Measurements from ENCODE around the gene DBNDD1.
A peak's percentile ranks its signal among the peaks of the same experiment; 100 is the strongest.
"Not testable (repeated sequence)": the region's sequence is repeated elsewhere in the genome, so short reads cannot be mapped to it uniquely, and the experiment has no call there.

The DBNDD1 gene

GRCh38 chr16:89987169-89987568 lies 32.1 kb downstream of the DBNDD1 start:
- DNase-seq (ENCODE audit: low spot score): no peak

- DNase-seq (ENCODE audit: low spot score): no peak
These were observed 32.7 kb downstream of the DBNDD1 start for GRCh38 chr16:89986600-89986999.

- no peak for DNase-seq (ENCODE audit: low spot score)
These were observed 34.0 kb downstream of the DBNDD1 start for GRCh38 chr16:89985219-89985618.

- no peak for DNase-seq (ENCODE audit: low spot score)
These were observed 35.0 kb downstream of the DBNDD1 start for GRCh38 chr16:89984216-89984615.

- no peak for DNase-seq (ENCODE audit: low spot score)
These were observed 35.7 kb downstream of the DBNDD1 start for GRCh38 chr16:89983536-89983935.

- DNase-seq (ENCODE audit: low spot score): no peak
These were observed 36.9 kb downstream of the DBNDD1 start for GRCh38 chr16:89982318-89982717.

GRCh38 chr16:89981414-89981813 lies 37.8 kb downstream of the DBNDD1 start:
- DNase-seq (ENCODE audit: low spot score): peak; percentile 85

- DNase-seq (ENCODE audit: low spot score): no peak
These were observed 44.4 kb downstream of the DBNDD1 start for GRCh38 chr16:89974870-89975269.

GRCh38 chr16:89973654-89974335 lies 45.5 kb downstream of the DBNDD1 start:
- no peak for DNase-seq (ENCODE audit: low spot score)

- DNase-seq (ENCODE audit: low spot score): no peak
These were observed 46.0 kb downstream of the DBNDD1 start for GRCh38 chr16:89973235-89973634.

GRCh38 chr16:89972244-89973234 lies 46.7 kb downstream of the DBNDD1 start:
- peak; percentile 95 for DNase-seq (ENCODE audit: low spot score)

- no peak for DNase-seq (ENCODE audit: low spot score)
These were observed 47.6 kb downstream of the DBNDD1 start for GRCh38 chr16:89971495-89972243.

- DNase-seq (ENCODE audit: low spot score): no peak
These were observed 49.4 kb downstream of the DBNDD1 start for GRCh38 chr16:89969741-89970410.

GRCh38 chr16:89968074-89968473 lies 51.2 kb downstream of the DBNDD1 start:
- not testable (repeated sequence) for DNase-seq (ENCODE audit: low spot score)

GRCh38 chr16:89967436-89967835 lies 51.8 kb downstream of the DBNDD1 start:
- not testable (repeated sequence) for DNase-seq (ENCODE audit: low spot score)

- DNase-seq (ENCODE audit: low spot score): no peak
These were observed 52.5 kb downstream of the DBNDD1 start for GRCh38 chr16:89966756-89967155.

GRCh38 chr16:89965447-89966225 lies 53.6 kb downstream of the DBNDD1 start:
- no peak for DNase-seq (ENCODE audit: low spot score)

- no peak for DNase-seq (ENCODE audit: low spot score)
These were observed 55.1 kb downstream of the DBNDD1 start for GRCh38 chr16:89964201-89964600.

GRCh38 chr16:89962754-89963498 lies 56.3 kb downstream of the DBNDD1 start:
- DNase-seq (ENCODE audit: low spot score): no peak

GRCh38 chr16:89961920-89962319 lies 57.3 kb downstream of the DBNDD1 start:
- no peak for DNase-seq (ENCODE audit: low spot score)
